Activated naive CD8-positive, alpha-beta T cell treated with anti-CD3 and anti-CD28 coated beads, Interleukin-2, amount 10 ng/mL, durations not matched to agents 7 days and 5 days (primary cell): ENCODE results near the gene CMTM5. TPM values are rescaled to one million over a fixed set of nuclear protein-coding genes. Genes with fewer than 3 reads are reported as not detected.
"Not testable (repeated sequence)": the region's sequence is repeated elsewhere in the genome, so short reads cannot be mapped to it uniquely, and the experiment has no call there.

Source experiments
- ATAC-seq: fragments of 150-1000 bp; cut with Tn5 transposase; one replicate; pipeline ENCODE4 v1.10.0; 2021; ENCODE audit warnings: low read depth, moderate library complexity
- POLR2A ChIA-PET: fragments of 350-600 bp; sonication (Branson Sonifier 250); formaldehyde crosslinking; loops from one replicate; lab custom pipeline; 2021; ENCODE audit warnings: antibody characterized with exemption; lab: Charles Lee
- DNase-seq: peaks from one replicate; pipeline ENCODE4 v3.0.0; 2021
- H3K27ac Mint-ChIP-seq: one replicate; pipeline ENCODE4 v1.8.0; 2022; ENCODE audit warnings: mild to moderate bottlenecking, mixed read lengths
- H3K27me3 Mint-ChIP-seq: one replicate; pipeline ENCODE4 v1.8.0; 2022; ENCODE audit warnings: mild to moderate bottlenecking, moderate library complexity, mixed read lengths
- H3K36me3 Mint-ChIP-seq: one replicate; pipeline ENCODE4 v1.8.0; 2021; ENCODE audit warnings: mild to moderate bottlenecking, mixed read lengths
- H3K4me1 Mint-ChIP-seq: one replicate; pipeline ENCODE4 v1.8.0; 2021; ENCODE audit warnings: mixed read lengths
- H3K4me3 Mint-ChIP-seq: one replicate; pipeline ENCODE4 v1.8.0; 2022; ENCODE audit warnings: mild to moderate bottlenecking, moderate library complexity, mixed read lengths
- H3K9me3 Mint-ChIP-seq: one replicate; pipeline ENCODE4 v1.8.0; 2021; ENCODE audit warnings: mixed read lengths
- total RNA-seq, 2 experiments: library from RNA; stranded (reverse); gene quantifications; one replicate each; pipeline ENCODE4 v1.2.3, GENCODE V29; 2021

The CMTM5 gene
- total RNA-seq, 2 experiments from 2014 or later: not detected

GRCh38 chr14:23387916-23388882 is 11.4 kb downstream of the CMTM5 start:
- DNase-seq: no peak
- Mint-ChIP-seq H3K9me3 (no peaks in the 10 kb centered on the region), H3K27ac (no peak overlapping the region), H3K36me3 (no peaks in the 10 kb centered on the region), H3K4me3 (no peak overlapping the region), H3K27me3 (peaks cover 2% of the 10 kb centered on the region), H3K4me1 (no peaks in the 10 kb centered on the region)
- POLR2A ChIA-PET: no interaction called here
- ATAC-seq: no peak

- POLR2A ChIA-PET: no interaction called here
- Mint-ChIP-seq H3K4me3 (no peak overlapping the region), H3K27ac (no peak overlapping the region), H3K4me1 (no peaks in the 10 kb centered on the region), H3K27me3 (peaks cover 2% of the 10 kb centered on the region), H3K36me3 (no peaks in the 10 kb centered on the region), H3K9me3 (no peaks in the 10 kb centered on the region)
- DNase-seq: no peak
- ATAC-seq: no peak
Observed at GRCh38 chr14:23388996-23389395, 12.2 kb downstream of the CMTM5 start.

GRCh38 chr14:23389396-23389795 is 12.6 kb downstream of the CMTM5 start:
- DNase-seq: no peak
- no peak overlapping the region for H3K27ac Mint-ChIP-seq
- peaks cover 2% of the 10 kb centered on the region for H3K27me3 Mint-ChIP-seq
- no peaks in the 10 kb centered on the region for H3K36me3 Mint-ChIP-seq
- H3K4me1 Mint-ChIP-seq: no peaks in the 10 kb centered on the region
- H3K9me3 Mint-ChIP-seq: no peaks in the 10 kb centered on the region
- POLR2A ChIA-PET: no interaction called here
- ATAC-seq: no peak
- no peak overlapping the region for H3K4me3 Mint-ChIP-seq

- H3K4me3 Mint-ChIP-seq, DNase-seq, H3K4me1 Mint-ChIP-seq, H3K9me3 Mint-ChIP-seq, H3K27ac Mint-ChIP-seq, H3K27me3 Mint-ChIP-seq, H3K36me3 Mint-ChIP-seq, ATAC-seq, POLR2A ChIA-PET: not testable (repeated sequence)
Observed at GRCh38 chr14:23389871-23390270, 13.0 kb downstream of the CMTM5 start.

DNA sequence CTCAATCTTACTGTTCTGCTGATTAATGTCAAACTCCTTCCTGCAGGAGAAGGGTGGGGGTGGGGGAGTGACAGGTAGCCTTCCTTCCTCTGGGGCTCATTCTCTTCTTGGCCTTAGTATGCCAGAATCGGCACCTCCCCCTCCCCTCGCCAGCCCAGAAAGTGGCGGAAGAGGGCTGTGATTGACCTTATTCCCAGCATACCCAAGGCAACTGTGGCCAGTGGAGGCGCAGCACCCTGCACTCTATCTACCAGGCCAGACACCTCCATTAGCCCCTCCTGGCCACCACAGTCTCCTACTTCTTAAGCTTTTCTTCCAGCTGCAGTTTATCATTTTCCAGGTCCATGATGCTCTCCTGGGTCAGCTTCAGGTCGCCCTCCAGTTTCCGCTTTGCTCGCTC is 15.8 kb downstream of the CMTM5 start:
- Mint-ChIP-seq H3K9me3 (no peaks in the 10 kb centered on the region), H3K27me3 (peaks cover 2% of the 10 kb centered on the region), H3K4me1 (no peaks in the 10 kb centered on the region), H3K27ac (no peak overlapping the region), H3K36me3 (no peaks in the 10 kb centered on the region), H3K4me3 (no peak overlapping the region)
- DNase-seq (no peak), ATAC-seq (no peak)
- POLR2A ChIA-PET: interaction anchor here (0.9 kb wide), 1 partner anchor 66 kb away, joined by 3 read pairs; no protein-coding TSS in a partner anchor

DNA sequence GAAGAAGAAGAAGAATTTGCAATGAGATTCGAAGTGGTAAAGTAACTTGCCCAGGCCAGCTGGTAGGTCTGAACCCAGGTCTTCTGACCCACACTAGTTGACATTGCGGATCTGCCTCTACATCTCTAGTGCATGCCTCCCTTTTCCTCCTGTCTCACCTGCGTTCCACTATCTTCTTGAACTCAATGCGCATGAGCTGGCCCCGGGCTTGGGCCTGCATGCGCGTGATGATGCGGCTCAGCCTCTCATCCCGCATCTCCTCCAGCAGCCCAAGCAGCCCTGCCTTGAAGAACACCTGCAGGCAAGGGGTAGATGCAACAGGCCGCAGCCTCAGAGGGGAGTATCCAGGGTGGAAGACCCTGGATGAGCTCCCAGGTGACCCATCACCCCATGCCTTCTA is 19.3 kb downstream of the CMTM5 start:
- ATAC-seq: no peak
- Mint-ChIP-seq H3K36me3 (no peaks in the 10 kb centered on the region), H3K4me1 (no peaks in the 10 kb centered on the region), H3K4me3 (no peak overlapping the region), H3K27me3 (peaks cover 2% of the 10 kb centered on the region), H3K27ac (no peak overlapping the region), H3K9me3 (no peaks in the 10 kb centered on the region)
- no peak for DNase-seq
- POLR2A ChIA-PET: no interaction called here

- ATAC-seq (no peak), DNase-seq (no peak)
- POLR2A ChIA-PET: no interaction called here
- Mint-ChIP-seq H3K27ac (no peak overlapping the region), H3K4me1 (no peaks in the 10 kb centered on the region), H3K36me3 (no peaks in the 10 kb centered on the region), H3K27me3 (peaks cover 2% of the 10 kb centered on the region), H3K9me3 (no peaks in the 10 kb centered on the region), H3K4me3 (no peak overlapping the region)
Observed at GRCh38 chr14:23396781-23397407, 20.0 kb downstream of the CMTM5 start.

DNA sequence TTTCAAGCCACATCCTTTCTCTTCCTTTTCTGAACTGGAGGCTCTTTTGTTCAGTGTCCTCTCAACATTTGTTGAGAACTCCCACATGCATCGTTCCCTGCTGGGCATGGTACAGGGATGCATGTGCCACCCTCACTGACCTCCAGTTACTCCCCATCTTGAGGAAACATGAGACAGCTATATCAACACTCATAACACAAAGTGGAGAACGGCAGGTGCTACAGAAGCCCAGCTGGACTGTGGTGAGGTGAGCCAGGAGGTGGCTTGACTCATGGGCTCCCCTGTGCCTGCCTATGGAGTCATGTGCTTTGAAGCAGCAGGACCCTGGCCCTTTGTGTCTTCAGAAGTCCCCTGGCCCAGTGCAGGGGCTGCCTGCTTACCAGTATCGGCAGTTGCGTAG is 21.5 kb downstream of the CMTM5 start:
- ATAC-seq (no peak), DNase-seq (no peak)
- no peak overlapping the region for H3K27ac Mint-ChIP-seq
- H3K4me1 Mint-ChIP-seq: no peaks in the 10 kb centered on the region
- POLR2A ChIA-PET: no interaction called here
- H3K27me3 Mint-ChIP-seq: no peaks in the 10 kb centered on the region
- no peaks in the 10 kb centered on the region for H3K36me3 Mint-ChIP-seq
- H3K4me3 Mint-ChIP-seq: no peak overlapping the region
- H3K9me3 Mint-ChIP-seq: no peaks in the 10 kb centered on the region

DNA sequence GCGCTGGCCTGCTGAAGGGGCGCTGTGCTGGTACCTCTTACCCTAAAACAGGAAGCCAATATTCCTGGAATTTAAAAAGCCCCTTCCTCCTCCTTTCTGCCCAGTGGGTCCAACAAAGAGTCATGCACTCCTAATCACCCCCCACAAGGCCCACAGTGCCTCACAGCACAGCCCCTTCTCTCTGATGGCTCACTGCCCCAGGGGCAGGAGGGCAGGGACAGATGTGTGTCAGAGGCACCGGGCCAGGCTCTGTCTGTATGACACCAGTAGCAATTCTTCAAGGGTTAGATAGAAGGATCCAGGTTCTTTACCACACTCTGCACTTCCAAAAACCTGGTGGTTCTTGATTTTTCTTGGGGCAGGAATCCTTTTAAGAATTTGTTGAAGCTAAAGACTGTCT is 22.3 kb downstream of the CMTM5 start:
- H3K9me3 Mint-ChIP-seq: no peaks in the 10 kb centered on the region
- DNase-seq (no peak), ATAC-seq (no peak)
- no peaks in the 10 kb centered on the region for H3K4me1 Mint-ChIP-seq
- POLR2A ChIA-PET: no interaction called here
- H3K27ac Mint-ChIP-seq: no peak overlapping the region
- no peaks in the 10 kb centered on the region for H3K36me3 Mint-ChIP-seq
- peaks cover 3% of the 10 kb centered on the region for H3K27me3 Mint-ChIP-seq
- no peak overlapping the region for H3K4me3 Mint-ChIP-seq

- H3K4me3 Mint-ChIP-seq: no peak overlapping the region
- no peaks in the 10 kb centered on the region for H3K36me3 Mint-ChIP-seq
- no peak for DNase-seq
- POLR2A ChIA-PET: no interaction called here
- no peaks in the 10 kb centered on the region for H3K9me3 Mint-ChIP-seq
- no peaks in the 10 kb centered on the region for H3K4me1 Mint-ChIP-seq
- peaks cover 3% of the 10 kb centered on the region for H3K27me3 Mint-ChIP-seq
- H3K27ac Mint-ChIP-seq: no peak overlapping the region
- ATAC-seq: no peak
Observed at GRCh38 chr14:23399591-23399990, 22.7 kb downstream of the CMTM5 start.

GRCh38 chr14:23400496-23401149 is 23.8 kb downstream of the CMTM5 start:
- H3K27me3 Mint-ChIP-seq, H3K4me3 Mint-ChIP-seq, DNase-seq, ATAC-seq, H3K9me3 Mint-ChIP-seq, POLR2A ChIA-PET, H3K4me1 Mint-ChIP-seq, H3K27ac Mint-ChIP-seq, H3K36me3 Mint-ChIP-seq: not testable (repeated sequence)

DNA sequence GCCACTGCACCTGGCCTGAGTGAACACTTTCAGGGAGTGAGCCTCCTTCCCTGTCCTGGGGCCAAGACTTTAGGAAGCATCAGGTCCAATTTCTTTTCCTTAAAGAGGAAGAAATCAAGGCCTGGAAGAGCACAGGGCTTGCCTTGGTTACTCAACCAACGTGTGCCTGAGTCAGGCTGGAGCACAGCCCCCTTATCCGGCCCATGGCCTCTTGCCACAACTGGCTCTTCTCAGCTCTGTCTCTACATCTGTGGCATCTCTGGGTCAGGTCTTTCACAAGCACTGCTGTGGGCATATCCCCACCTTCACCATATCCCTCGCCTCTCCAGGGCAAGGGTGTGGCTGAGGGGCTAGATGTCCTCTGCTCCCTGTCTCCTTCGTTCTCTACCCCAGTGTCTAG is 24.4 kb downstream of the CMTM5 start:
- Mint-ChIP-seq H3K9me3 (no peaks in the 10 kb centered on the region), H3K4me1 (no peaks in the 10 kb centered on the region), H3K36me3 (no peaks in the 10 kb centered on the region), H3K27me3 (peaks cover 5% of the 10 kb centered on the region), H3K4me3 (no peak overlapping the region), H3K27ac (no peak overlapping the region)
- ATAC-seq (no peak), DNase-seq (no peak)
- POLR2A ChIA-PET: no interaction called here

DNA sequence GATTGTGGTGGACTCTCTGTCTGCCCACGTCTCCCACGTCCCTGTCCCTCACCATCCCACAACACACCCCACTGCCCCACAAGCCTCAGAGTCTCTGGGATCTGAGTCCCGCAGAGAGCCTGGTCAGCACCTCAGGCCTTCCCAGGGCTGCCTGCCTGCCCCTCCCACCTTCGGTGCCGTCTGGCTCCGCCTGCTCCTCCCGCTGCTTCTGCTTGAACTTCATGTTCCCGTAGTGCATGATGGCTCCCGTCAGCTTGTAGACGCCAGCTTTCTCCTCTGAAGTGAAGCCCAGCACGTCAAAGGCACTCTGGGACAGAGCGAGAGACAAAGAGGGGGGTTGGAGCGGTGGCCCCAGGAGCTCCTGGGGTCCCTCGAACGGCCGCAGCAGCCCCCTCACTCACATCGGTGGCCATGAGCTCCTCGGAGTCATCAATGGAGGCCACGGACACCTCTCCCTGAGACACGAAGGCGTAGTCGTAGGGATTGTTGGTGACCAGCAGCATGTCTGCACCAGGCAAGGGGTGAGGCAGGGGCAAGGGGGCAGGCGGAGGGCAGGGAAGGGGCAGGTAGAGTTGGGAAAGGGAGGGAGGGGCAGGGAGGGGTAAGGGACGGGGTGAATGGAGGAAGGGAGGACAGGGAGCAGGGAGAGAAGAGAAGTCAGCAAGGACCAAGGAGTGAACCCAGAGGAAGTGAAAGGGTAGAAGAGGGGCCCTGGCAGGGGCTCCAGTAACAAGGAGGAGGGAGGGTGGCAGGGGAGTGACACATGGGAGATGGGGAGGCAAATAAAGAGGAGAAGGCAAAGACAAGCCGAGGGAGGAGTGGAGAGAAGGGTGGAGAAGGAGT is 25.7 kb downstream of the CMTM5 start:
- H3K4me3 Mint-ChIP-seq: no peak overlapping the region
- H3K27ac Mint-ChIP-seq: no peak overlapping the region
- DNase-seq (no peak), ATAC-seq (no peak)
- no peaks in the 10 kb centered on the region for H3K9me3 Mint-ChIP-seq
- no peaks in the 10 kb centered on the region for H3K36me3 Mint-ChIP-seq
- POLR2A ChIA-PET: no interaction called here
- no peaks in the 10 kb centered on the region for H3K4me1 Mint-ChIP-seq
- H3K27me3 Mint-ChIP-seq: peaks cover 7% of the 10 kb centered on the region
